Tibial nerve (tissue), 4 donors: Measurements from ENCODE around the gene NPSR1.

Source experiments
- CTCF ChIP-seq, 5 experiments: fragments of 200-600 bp in 3 of 5; fragments of 450-650 bp in 2 of 5; sonication (generic) in 3 of 5; IDR thresholded peaks; one replicate each; pipeline ENCODE4 v1.5.1; 2016 to 2019; ENCODE audit warnings: antibody characterized with exemption in 5 of 5, mild to moderate bottlenecking in 3 of 5, moderate library complexity in 2 of 5
- EP300 ChIP-seq, 2 donors: sonication (generic); formaldehyde crosslinking; IDR thresholded peaks; one replicate each; pipeline ENCODE4 v1.6.1; 2017; ENCODE audit warnings: antibody characterized with exemption in 2 of 2, mild to moderate bottlenecking in 1 of 2
- POLR2A ChIP-seq, 2 donors: fragments of 450-650 bp; IDR thresholded peaks; one replicate each; pipeline ENCODE4 v1.6.1; 2017; ENCODE audit warnings: antibody characterized with exemption in 2 of 2, mild to moderate bottlenecking in 2 of 2, moderate library complexity in 2 of 2

- TF ChIP-seq CTCF (IDR thresholded peaks at IDR 0.05): no peak
- no peak for TF ChIP-seq POLR2A (IDR thresholded peaks at IDR 0.05)
- no peak for TF ChIP-seq EP300 (IDR thresholded peaks at IDR 0.05)
Measured at GRCh38 chr7:34719636-34720035, 61.6 kb downstream of the NPSR1 start.
